Hematopoietic multipotent progenitor cell treated with erythropoietin and hydrocortisone succinate and interleukin-3 and kit ligand, for 4 days (in vitro differentiated cells): ENCODE measurements around the gene SDCBP2.

Source experiments
- DNase-seq: peaks from one replicate; pipeline ENCODE4 v3.0.0-alpha.2; 2015

SDCBP2 gene

GRCh38 chr20:1327827-1328679 is 886 bp downstream of the SDCBP2 start:
- DNase-seq: no peak

GRCh38 chr20:1327241-1327653 is 1.7 kb downstream of the SDCBP2 start:
- DNase-seq: no peak

- DNase-seq: no peak
These were observed 2.7 kb downstream of the SDCBP2 start for GRCh38 chr20:1326031-1326930.

GRCh38 chr20:1325173-1326030 is 3.5 kb downstream of the SDCBP2 start:
- DNase-seq: peak; percentile 99

- DNase-seq: peak; percentile 40
These were observed 4.3 kb downstream of the SDCBP2 start for GRCh38 chr20:1324598-1325172.

- no peak for DNase-seq
These were observed 4.9 kb downstream of the SDCBP2 start for GRCh38 chr20:1323830-1324597.

- no peak for DNase-seq
These were observed 5.7 kb downstream of the SDCBP2 start for GRCh38 chr20:1323256-1323655.

- no peak for DNase-seq
These were observed 6.3 kb downstream of the SDCBP2 start for GRCh38 chr20:1322511-1323245.

GRCh38 chr20:1321654-1321939 is 7.3 kb downstream of the SDCBP2 start:
- no peak for DNase-seq

- DNase-seq: no peak
These were observed 7.9 kb downstream of the SDCBP2 start for GRCh38 chr20:1320902-1321653.

- DNase-seq: no peak
These were observed 8.9 kb downstream of the SDCBP2 start for GRCh38 chr20:1320016-1320415.

GRCh38 chr20:1319462-1319861 is 9.5 kb downstream of the SDCBP2 start:
- no peak for DNase-seq

GRCh38 chr20:1319051-1319450 is 9.9 kb downstream of the SDCBP2 start:
- DNase-seq: no peak

GRCh38 chr20:1317545-1318255 is 11.2 kb downstream of the SDCBP2 start:
- DNase-seq: no peak

GRCh38 chr20:1315804-1316203 is 13.1 kb downstream of the SDCBP2 start:
- no peak for DNase-seq

GRCh38 chr20:1313236-1313964 is 15.5 kb downstream of the SDCBP2 start:
- DNase-seq: peak; percentile 68

- DNase-seq: no peak
These were observed 16.1 kb downstream of the SDCBP2 start for GRCh38 chr20:1312904-1313235.

- DNase-seq: no peak
These were observed 16.6 kb downstream of the SDCBP2 start for GRCh38 chr20:1312308-1312707.

- DNase-seq: no peak
These were observed 18.3 kb downstream of the SDCBP2 start for GRCh38 chr20:1310506-1311190.
